Sigmoid colon (tissue), 7 donors: ENCODE results near the gene CRYBG3. TPM values are rescaled to one million over a fixed set of nuclear protein-coding genes. Genes with fewer than 3 reads are reported as not detected.

Experiments
- DNase-seq: peaks from one replicate; pipeline ENCODE4 v3.0.0-alpha.2; 2019
- H3K27ac ChIP-seq, 4 donors: fragments of 200-600 bp; sonication (generic); one replicate each; pipeline ENCODE4 v1.5.1; 2016 to 2019; ENCODE audit warnings: mild to moderate bottlenecking in 1 of 4
- H3K27me3 ChIP-seq, 3 donors: fragments of 200-600 bp; sonication (generic); one replicate each; pipeline ENCODE4 v1.5.1; 2019; ENCODE audit warnings: mild to moderate bottlenecking in 1 of 3
- H3K36me3 ChIP-seq, 4 donors: fragments of 200-600 bp; sonication (generic); one replicate each; pipeline ENCODE4 v1.5.1; 2016 to 2019
- H3K4me1 ChIP-seq, 4 donors: fragments of 200-600 bp; sonication (generic); one replicate each; pipeline ENCODE4 v1.5.1; 2017 to 2019
- H3K4me3 ChIP-seq, 4 donors: fragments of 200-600 bp; sonication (generic); one replicate each; pipeline ENCODE4 v1.5.1; 2017 to 2019; ENCODE audit warnings: mild to moderate bottlenecking in 2 of 4, moderate library complexity in 1 of 4
- H3K9me3 ChIP-seq, 4 donors: fragments of 200-600 bp in 3 of 4; sonication (generic) in 3 of 4; one replicate each; pipeline versions ENCODE4 v1.5.1 to v1.6.1; 2013 to 2019
- CTCF ChIP-seq, 4 experiments: fragments of 450-650 bp in 3 of 4; fragments of 200-600 bp in 1 of 4; IDR thresholded peaks; one replicate each; pipeline ENCODE4 v1.5.1; 2016 to 2019; ENCODE audit warnings: antibody characterized with exemption in 4 of 4, mild to moderate bottlenecking in 3 of 4, moderate library complexity in 2 of 4
- EP300 ChIP-seq, 4 donors: sonication (generic); formaldehyde crosslinking; IDR thresholded peaks; one replicate each; pipeline ENCODE4 v1.6.1; 2017; ENCODE audit warnings: antibody characterized with exemption in 4 of 4
- POLR2A ChIP-seq, 2 donors: fragments of 450-650 bp; IDR thresholded peaks; one replicate each; pipeline ENCODE4 v1.6.1; 2016; ENCODE audit warnings: antibody characterized with exemption in 2 of 2, mild to moderate bottlenecking in 2 of 2, moderate library complexity in 2 of 2
- POLR2AphosphoS5 ChIP-seq, 4 donors: sonication (generic); formaldehyde crosslinking; IDR thresholded peaks; one replicate each; pipeline ENCODE4 v1.6.1; 2017; ENCODE audit warnings: antibody characterized with exemption in 4 of 4
- WGBS, 2 donors: extraction: QIAGEN DNeasy Blood & Tissue Kit; methylation state at CpG; one replicate each; pipeline ENCODE4 v1.1.7; 2013; 5-methylcytosine and 5-hydroxymethylcytosine counted together
- intact Hi-C: fragments of 100-400 bp; cut with DNase I; formaldehyde crosslinking; loops from one replicate; pipeline ENCODE4 v1.15.1; 2023
- polyA plus RNA-seq, 3 donors: library from polyadenylated mRNA; stranded (reverse); fragments of 200-250 nt; gene quantifications; one replicate each; pipeline ENCODE4 v1.2.3, GENCODE V29; 2013
- total RNA-seq, 4 donors: library from RNA; depleted of rRNA; stranded (reverse); fragments of >200 nt; gene quantifications; one replicate each; pipeline ENCODE4 v1.1.0, GENCODE V29; 2016
- donor health status: healthy with polysubstance abuse.
- donor health status: Bipolar disorder and iron deficiency.
- donor health status: healthy.

The CRYBG3 gene
- total RNA-seq (10 to 100 TPM; 37.8 to 60.2 (median 43.2) TPM), polyA plus RNA-seq (1 to 10 TPM; 3.0 to 7.1 (median 3.2) TPM)

GRCh38 chr3:97821774-97822358 lies at the start of gene CRYBG3:
TSS of gene CRYBG3 (plus strand) at chr3:97822011. CDS start at chr3:97822207, 196 bp downstream.
- H3K36me3 ChIP-seq: no peaks in the 10 kb centered on the region
- peak; percentile 91 for DNase-seq
- intact Hi-C loops: loop anchor here (5.0 kb wide), 1 partner anchor 150 kb away; the partner anchor contains the start of gene RIOX2
- H3K27me3 ChIP-seq: no peaks in the 10 kb centered on the region
- WGBS, 2 donors: 0 to 1% methylated on average over 66 of the region's 66 CpGs
- peak in 1 of 4 experiments; percentile 19 for TF ChIP-seq CTCF (IDR thresholded peaks at IDR 0.05)
- no peak for TF ChIP-seq EP300 (IDR thresholded peaks at IDR 0.05)
- TF ChIP-seq POLR2A (IDR thresholded peaks at IDR 0.05): peak; percentile 55 to 68
- TF ChIP-seq POLR2AphosphoS5 (IDR thresholded peaks at IDR 0.05): peak; percentile 86 to 96 (median 92)
- peak within 1 kb of the TSS; percentile 89 to 94 (median 90) for H3K27ac ChIP-seq
- peaks cover 0 to 34% (median 24%) of the 10 kb centered on the region in 4 donors for H3K4me1 ChIP-seq
- H3K9me3 ChIP-seq: no peaks in the 10 kb centered on the region
- peak within 1 kb of the TSS; percentile 68 to 86 (median 84) for H3K4me3 ChIP-seq

GRCh38 chr3:97772926-97773325 lies 48.9 kb upstream of the CRYBG3 start:
- WGBS, 2 donors: 95 to 98% methylated on average over 3 of the region's 3 CpGs

GRCh38 chr3:97778152-97778551 lies 43.7 kb upstream of the CRYBG3 start:
- intact Hi-C loops: no loop called here
- Histone ChIP-seq H3K36me3 (peaks cover 0 to 14% (median 0%) of the 10 kb centered on the region in 4 donors), H3K27me3 (no peaks in the 10 kb centered on the region), H3K9me3 (no peaks in the 10 kb centered on the region), H3K4me3 (no peak overlapping the region), H3K4me1 (no peaks in the 10 kb centered on the region), H3K27ac (no peak overlapping the region)
- no peak for DNase-seq
- TF ChIP-seq CTCF (IDR thresholded peaks at IDR 0.05): no peak
- no peak for TF ChIP-seq EP300 (IDR thresholded peaks at IDR 0.05)
- no peak for TF ChIP-seq POLR2AphosphoS5 (IDR thresholded peaks at IDR 0.05)
- no peak for TF ChIP-seq POLR2A (IDR thresholded peaks at IDR 0.05)

More at GRCh38 chr3:97772926-97773325, 48.9 kb upstream of the CRYBG3 start:
- intact Hi-C loops: no loop called here
- Histone ChIP-seq H3K4me1 (no peaks in the 10 kb centered on the region), H3K27me3 (no peaks in the 10 kb centered on the region), H3K4me3 (no peak overlapping the region), H3K27ac (no peak overlapping the region), H3K9me3 (peaks cover 0 to 5% (median 0%) of the 10 kb centered on the region in 4 donors), H3K36me3 (peaks cover 0 to 25% (median 3%) of the 10 kb centered on the region in 4 donors)
- no peak for DNase-seq
- TF ChIP-seq CTCF (IDR thresholded peaks at IDR 0.05) (no peak), POLR2AphosphoS5 (IDR thresholded peaks at IDR 0.05) (no peak), EP300 (IDR thresholded peaks at IDR 0.05) (no peak), POLR2A (IDR thresholded peaks at IDR 0.05) (no peak)

- no peaks in the 10 kb centered on the region for H3K9me3 ChIP-seq
- no peaks in the 10 kb centered on the region for H3K4me1 ChIP-seq
- TF ChIP-seq POLR2A (IDR thresholded peaks at IDR 0.05) (no peak), CTCF (IDR thresholded peaks at IDR 0.05) (peak; percentile 61 to 78 (median 70)), EP300 (IDR thresholded peaks at IDR 0.05) (no peak), POLR2AphosphoS5 (IDR thresholded peaks at IDR 0.05) (no peak)
- H3K36me3 ChIP-seq: peaks cover 0 to 2% (median 0%) of the 10 kb centered on the region in 4 donors
- no peak for DNase-seq
- no peak overlapping the region for H3K27ac ChIP-seq
- H3K4me3 ChIP-seq: no peak overlapping the region
- intact Hi-C loops: loop anchor here (1.0 to 10.0 kb wide), 2 partner anchors 151 to 230 kb away; no protein-coding TSS in a partner anchor
- H3K27me3 ChIP-seq: no peaks in the 10 kb centered on the region
Measured at GRCh38 chr3:97793420-97794019, 28.3 kb upstream of the CRYBG3 start.
